ENCODE data around the gene GZMM.
"Not testable (repeated sequence)": the region's sequence is repeated elsewhere in the genome, so short reads cannot be mapped to it uniquely, and the experiment has no call there.

The GZMM gene

DNA sequence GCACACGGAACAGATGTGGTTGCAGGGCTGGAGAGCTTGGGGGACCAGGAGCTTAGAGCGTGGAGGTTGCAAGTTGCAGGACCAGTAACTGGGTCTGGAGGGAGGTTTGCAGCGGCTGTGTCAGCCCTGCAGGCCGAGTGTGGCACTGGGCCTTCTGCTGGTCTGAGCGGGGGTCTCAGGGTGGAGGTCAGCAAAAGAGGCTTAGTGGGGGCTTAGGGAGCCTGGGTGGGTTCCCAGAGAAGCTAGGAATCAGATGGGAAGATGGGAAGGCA is 40.1 kb downstream of the GZMM start:
- no peak for DNase-seq

GRCh38 chr19:584240-585001 is 40.6 kb downstream of the GZMM start:
- peak in 3 of 4 experiments; percentile 31 to 66 (median 35) for DNase-seq

DNA sequence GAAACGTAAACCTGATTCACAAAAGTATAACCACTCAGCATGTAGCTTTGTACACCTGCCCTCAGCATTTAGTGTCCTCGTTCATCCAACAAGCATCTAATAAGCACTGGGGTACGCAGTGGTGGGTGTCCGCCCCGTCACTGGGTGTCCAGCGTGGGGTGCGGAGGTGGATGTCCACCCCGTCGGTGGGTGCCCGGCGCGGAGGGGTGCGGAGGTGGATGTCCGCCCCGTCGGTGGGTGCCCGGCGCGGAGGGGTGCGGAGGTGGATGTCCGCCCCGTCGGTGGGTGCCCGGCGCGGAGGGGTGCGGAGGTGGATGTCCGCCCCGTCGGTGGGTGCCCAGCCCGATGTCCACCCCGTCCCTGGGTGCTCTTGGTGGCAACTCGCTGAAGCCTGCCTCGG is 41.3 kb downstream of the GZMM start:
- not testable (repeated sequence) for DNase-seq

DNA sequence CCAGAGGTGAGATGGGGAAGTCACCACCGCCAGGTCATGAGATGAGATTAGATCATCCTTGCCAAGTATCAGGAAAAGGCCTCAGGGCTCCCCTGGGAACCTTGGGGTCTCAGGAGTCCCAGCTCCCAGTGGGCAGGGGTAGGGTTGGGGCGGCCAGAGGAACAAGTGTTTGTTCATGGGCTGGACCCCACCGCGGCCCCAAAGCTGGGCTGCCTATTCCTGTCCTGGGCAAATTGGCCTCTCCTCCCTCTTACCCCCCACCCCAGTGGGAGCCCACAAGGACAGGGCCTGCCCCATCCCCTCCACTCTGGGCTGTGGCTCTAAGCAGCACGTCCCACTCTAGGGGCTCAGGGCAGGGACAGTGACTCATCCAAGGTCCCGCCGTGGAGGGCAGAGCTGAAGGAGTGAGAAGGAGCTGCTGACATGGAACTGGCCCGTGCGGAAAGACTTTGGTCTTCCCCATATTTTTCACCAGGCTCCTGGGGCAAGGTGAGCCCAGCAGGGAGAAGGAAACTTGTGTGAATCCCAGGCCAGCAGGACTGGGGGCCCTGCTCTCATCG is 41.8 kb downstream of the GZMM start:
- DNase-seq: no peak

- peak in 2 of 4 experiments; percentile 24 to 50 for DNase-seq
Measured at GRCh38 chr19:588093-588740, 44.4 kb downstream of the GZMM start.

DNA sequence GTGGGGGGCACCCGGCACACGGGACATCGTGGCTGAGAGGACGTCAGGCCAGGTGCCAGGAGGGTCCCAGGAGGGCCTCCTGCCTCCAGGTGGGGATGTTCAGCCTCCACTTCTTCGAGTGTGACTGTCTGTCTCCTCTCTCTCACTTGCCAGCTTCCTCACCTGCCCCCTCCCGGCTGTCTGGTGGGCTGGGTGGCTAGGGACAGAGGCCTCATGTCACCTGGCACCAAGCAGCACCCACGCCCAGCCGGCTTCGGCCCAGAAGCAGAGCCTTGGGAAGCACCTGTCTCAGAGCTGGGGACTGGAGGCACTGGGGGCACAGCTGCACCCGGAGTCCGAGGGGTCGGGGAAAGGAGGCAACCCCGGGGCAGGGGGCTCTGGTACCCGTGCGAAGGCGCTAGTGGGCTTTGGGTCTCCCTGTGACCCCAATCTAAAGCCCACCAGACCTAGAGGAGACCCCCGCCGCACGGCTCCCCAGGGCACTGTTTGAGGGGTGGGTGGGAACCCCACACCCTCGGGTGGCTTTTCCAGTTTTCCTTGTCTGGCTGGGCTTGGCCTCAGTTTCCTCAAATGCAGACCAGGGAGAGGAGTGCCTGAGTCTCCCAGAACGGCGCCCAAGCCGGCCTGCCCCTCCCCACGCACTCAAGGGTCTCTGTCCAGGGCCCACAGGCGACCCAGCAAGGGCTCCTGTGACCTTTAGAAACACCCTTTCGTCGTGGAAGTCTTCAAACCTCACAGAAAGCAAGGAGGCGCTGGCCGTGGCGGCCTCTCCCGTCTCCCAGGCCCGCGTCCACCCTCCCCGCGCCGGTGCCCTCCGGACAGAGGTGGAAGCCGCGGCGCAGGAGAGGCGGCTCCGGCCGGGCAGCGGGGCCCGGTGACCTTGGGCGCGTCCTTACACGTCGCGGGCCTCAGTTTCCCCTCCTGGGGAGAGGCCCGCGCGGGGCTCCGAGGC is 45.2 kb downstream of the GZMM start:
- no peak for DNase-seq

DNA sequence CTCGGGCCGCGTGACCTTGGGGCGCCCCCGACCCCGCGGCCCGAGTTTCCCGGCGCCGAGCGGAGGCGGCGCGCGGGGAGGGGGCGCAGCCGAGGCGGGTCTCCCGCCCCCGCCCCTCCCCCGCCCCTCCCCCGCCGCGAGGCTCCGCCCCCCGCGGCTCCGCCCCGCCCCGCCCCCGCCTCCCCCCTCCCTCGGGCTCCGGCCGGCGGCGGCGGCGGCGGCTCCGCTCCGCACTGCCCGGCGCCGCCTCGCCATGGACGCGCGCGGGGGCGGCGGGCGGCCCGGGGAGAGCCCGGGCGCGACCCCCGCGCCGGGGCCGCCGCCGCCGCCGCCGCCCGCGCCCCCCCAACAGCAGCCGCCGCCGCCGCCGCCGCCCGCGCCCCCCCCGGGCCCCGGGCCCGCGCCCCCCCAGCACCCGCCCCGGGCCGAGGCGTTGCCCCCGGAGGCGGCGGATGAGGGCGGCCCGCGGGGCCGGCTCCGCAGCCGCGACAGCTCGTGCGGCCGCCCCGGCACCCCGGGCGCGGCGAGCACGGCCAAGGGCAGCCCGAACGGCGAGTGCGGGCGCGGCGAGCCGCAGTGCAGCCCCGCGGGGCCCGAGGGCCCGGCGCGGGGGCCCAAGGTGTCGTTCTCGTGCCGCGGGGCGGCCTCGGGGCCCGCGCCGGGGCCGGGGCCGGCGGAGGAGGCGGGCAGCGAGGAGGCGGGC is 46.0 kb downstream of the GZMM start, which contains the start of gene HCN2:
Gene HCN2, plus strand, starts transcription at position 189 of the 703 bp plus-strand sequence. Its CDS starts 65 bp downstream, at position 254.
- no peak for DNase-seq

GRCh38 chr19:590396-590745 is 46.5 kb downstream of the GZMM start:
- peak in 1 of 4 experiments; percentile 31 for DNase-seq

DNA sequence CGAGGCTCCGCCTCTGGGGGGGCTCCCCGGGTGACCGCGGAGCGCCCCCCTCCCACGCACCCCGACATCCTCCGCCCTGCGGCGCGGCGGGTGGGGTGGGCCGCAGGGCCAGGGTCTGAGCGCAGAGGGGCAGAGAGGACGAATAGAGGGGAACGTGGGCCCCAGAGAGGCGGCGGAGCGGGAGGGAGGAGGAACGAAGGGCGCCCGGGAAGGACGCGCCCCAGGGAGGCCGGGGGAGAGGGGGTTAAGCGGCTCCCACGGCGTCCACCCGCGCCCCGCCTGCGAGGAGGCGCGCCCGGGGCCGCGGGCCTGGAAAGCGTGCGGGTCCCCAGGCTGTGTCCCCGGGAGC is 46.9 kb downstream of the GZMM start:
- DNase-seq: no peak

DNA sequence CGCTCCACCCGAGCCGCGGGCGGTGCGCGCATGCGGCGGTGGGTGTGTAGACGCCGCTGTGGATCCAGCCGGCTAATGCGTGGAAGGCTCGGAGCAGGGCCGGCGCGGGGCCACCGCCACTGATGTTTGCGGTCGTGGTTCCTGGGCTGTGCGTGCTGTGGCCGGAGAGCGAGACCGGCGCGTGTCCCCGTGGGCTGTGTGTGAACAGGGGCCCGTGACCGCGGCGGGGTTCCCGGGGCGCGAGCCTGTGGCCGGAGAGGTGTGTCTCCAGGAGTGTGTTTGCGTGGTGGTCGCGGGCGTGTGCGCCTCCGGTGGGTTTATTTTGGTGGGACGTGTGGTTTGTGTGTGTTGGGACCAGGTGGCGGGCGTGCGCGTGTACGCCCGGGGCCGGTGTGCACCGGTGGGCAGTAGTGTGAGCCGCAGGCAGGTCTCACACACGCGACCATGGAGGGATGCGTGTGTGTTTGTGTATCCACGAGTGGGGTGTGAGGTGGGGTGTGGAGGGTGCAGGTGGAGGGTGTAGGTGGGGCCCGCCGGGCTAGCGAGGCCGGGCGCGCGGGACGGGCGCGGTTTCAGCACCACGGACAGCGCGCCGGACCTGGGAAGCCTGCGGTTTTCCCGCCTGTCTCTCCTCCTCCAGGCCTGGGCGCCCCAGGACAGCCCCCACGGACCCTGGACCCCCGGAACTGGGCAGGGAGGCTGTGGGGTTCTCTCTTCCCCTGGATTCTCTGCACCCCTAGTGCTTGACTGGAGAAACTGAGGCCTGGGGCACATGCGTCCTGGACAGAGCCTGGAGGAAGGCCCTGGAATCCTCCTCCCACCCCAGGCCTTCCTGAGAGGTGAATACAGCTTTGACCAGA is 47.5 kb downstream of the GZMM start:
- DNase-seq: no peak

- DNase-seq: no peak
Measured at GRCh38 chr19:592101-592500, 48.2 kb downstream of the GZMM start.

DNA sequence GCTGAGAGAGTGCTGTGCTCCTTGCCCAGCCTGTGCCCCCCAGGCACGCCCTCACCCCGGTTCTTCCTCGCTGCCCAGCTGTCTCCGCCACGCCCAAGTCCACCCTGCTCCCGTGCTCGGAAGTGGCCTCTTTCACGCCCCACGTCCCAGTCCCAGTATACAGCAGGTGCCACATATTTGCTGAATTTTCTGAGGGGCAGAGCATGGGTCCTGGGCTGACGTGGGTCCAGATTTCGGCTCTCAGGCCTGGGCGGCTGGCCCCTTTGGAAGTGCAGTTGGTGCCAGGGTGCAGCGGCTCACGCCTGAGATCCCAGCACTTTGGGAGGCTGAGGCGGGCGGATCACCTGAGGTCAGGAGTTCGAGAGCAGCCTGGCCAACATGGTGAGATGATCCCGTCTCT is 49.2 kb downstream of the GZMM start:
- DNase-seq: no peak

DNA sequence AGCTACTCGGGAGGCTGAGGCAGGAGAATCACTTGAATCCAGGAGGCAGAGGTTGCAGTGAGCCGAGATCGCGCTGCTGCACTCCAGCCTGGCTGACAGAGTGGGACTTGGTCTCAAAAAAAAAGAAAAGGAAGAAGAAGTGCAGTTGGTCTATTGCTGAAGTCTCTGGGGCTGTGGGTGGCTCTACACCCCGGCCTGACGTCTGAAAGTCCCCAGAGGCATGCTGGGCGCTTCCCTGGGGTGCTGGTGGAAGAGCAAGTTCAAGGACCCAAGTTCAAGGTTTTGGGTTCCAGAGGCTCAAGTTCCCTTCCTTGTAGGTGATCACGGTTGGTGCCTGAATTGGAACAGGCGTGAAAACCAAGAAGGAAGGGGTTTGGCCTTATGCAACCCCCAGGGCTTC is 49.7 kb downstream of the GZMM start:
- DNase-seq: no peak

DNA sequence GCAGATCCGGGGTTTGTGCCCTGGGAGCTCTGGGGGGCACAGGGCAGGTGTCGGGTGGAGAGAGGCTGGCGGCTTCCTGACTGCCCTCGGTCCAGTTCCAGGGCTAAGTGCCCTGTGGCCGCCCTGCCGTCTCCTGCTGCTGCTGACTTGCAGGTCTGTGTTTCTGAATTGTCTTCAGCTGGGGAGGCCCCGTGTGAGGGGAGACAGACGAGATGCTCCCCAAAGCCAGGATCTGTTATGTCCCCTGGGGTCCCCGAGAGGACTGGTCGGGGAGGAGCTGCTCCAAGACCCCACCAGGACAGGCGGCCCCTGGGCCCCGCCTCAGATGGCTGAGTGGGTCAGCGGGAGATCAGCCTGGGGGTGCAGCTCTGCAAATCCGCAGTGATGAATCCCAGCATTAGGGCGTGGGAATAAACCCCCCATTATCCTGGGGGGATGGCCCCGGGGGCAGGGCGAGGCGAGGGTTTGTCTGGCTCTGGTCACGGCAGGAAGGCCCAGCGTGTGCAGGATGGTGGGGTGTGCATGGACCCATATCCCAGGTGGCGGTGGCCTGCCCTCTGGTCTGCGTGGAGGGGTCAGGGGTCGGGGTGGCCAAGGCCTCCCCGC is 50.5 kb downstream of the GZMM start:
- no peak for DNase-seq

DNA sequence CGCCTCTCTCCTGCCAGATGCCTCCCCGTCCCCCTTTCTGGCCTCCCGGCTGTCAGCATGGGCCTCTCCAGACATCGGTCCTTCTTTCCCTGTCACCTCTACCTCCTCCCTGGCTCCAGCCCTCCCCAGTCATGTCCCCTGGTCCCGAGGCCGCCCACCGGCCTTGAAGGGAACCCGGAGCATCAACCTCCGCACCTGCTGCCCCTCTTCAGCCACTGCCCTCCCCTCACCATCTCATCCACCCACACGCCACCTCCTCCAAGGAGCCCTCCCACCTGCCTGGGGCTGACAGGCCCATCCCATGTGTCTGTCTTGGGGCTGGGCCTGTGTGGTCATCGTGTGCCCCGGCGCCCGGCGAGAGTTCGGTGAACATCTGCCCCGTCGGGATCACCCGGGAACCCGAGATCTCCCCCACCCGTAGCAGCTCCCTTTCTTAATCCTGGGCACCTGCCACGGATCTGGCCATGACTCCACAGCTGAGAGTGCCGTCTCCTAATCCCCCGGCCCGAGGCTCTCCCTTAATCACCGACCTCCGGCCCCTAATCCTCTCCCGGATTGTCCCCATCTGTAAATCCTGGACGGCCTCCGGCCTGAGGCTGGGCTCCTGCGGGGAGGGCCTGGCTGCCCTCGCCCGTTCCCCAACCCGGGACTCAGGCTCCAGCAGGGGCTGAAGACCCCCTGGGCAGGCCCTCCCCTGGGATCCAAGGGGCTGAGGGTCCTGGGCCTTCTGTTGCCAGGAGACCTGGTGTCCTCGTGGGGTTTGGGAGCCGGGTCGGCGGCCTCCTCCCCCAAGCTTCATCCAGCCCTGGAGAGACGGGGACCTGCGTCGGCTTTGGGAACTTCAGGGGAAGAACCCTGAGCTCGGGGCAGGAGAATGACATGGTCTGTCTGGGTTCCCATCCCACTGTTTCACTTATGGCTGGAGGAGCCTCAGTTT is 51.7 kb downstream of the GZMM start:
- DNase-seq: no peak

DNA sequence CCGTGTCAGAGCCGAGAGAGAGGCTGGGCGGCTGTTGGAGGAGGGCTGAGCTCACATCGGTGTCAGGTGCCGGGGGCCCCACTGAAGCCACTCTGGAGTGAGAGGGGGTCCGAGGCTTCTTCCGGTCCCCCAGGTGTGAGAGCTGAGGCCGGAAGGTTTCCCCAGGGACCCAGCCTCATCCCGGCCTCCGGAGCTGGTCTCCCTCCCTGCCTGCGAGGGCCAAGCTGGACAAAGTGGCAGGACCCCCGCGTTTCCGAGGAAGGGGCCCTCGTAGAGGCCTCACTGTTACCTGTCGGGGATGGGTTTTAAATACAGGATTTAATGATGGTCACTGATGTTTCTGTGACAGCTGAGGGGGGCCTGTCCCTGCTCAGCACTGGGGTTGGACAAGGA is 52.4 kb downstream of the GZMM start:
- DNase-seq: no peak

- no peak for DNase-seq
Measured at GRCh38 chr19:597406-598315, 53.8 kb downstream of the GZMM start.
